ENCODE data around the gene ZIC1. TPM values are rescaled to one million over a fixed set of nuclear protein-coding genes. Genes with fewer than 3 reads are reported as not detected.

The ZIC1 gene
- total RNA-seq, 1 donor from 2014 or later, result not detected

DNA sequence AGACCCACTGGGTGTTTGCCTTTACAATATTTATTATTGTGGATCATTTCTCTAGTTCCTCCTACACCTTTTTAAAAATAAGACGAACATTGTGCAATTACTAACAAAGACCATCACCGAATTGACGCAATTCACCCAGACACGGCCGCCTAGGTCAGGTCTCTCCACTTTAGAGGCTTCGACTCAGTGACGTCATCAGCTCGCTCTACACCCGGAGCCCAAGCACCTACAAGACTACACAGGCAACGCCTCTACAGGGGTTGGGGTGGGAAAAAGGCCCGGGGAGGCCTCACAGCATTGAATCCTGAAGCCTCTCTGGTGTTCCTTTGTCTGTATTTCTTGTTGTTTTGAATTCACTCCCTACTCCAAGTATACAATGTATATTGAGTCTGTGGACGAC, 19.4 kb upstream of the ZIC1 start:
- Mint-ChIP-seq H3K36me3 (ENCODE audit: unreplicated experiment) (no peaks in the 10 kb centered on the region), H3K27me3 (ENCODE audit: unreplicated experiment) (peaks cover 68% of the 10 kb centered on the region), H3K27ac (ENCODE audit: unreplicated experiment) (no peak overlapping the region), H3K9me3 (ENCODE audit: unreplicated experiment) (peaks cover 19% of the 10 kb centered on the region), H3K4me3 (ENCODE audit: unreplicated experiment) (no peak overlapping the region), H3K4me1 (ENCODE audit: low read depth, unreplicated experiment) (peaks cover 11% of the 10 kb centered on the region)
- TF ChIP-seq, protein P1, sequence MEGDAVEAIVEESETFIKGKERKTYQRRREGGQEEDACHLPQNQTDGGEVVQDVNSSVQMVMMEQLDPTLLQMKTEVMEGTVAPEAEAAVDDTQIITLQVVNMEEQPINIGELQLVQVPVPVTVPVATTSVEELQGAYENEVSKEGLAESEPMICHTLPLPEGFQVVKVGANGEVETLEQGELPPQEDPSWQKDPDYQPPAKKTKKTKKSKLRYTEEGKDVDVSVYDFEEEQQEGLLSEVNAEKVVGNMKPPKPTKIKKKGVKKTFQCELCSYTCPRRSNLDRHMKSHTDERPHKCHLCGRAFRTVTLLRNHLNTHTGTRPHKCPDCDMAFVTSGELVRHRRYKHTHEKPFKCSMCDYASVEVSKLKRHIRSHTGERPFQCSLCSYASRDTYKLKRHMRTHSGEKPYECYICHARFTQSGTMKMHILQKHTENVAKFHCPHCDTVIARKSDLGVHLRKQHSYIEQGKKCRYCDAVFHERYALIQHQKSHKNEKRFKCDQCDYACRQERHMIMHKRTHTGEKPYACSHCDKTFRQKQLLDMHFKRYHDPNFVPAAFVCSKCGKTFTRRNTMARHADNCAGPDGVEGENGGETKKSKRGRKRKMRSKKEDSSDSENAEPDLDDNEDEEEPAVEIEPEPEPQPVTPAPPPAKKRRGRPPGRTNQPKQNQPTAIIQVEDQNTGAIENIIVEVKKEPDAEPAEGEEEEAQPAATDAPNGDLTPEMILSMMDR (IDR thresholded peaks at IDR 0.05; ENCODE audit: partially characterized antibody, unreplicated experiment), result no peak
- DNase-seq, result no peak

- H3K4me3 Mint-ChIP-seq (ENCODE audit: unreplicated experiment), result peak overlapping the region; percentile 66
- no peaks in the 10 kb centered on the region for H3K36me3 Mint-ChIP-seq (ENCODE audit: unreplicated experiment)
- TF ChIP-seq, protein P1 (IDR thresholded peaks at IDR 0.05; ENCODE audit: partially characterized antibody, unreplicated experiment), result no peak
- DNase-seq, result no peak
- peaks cover 20% of the 10 kb centered on the region for H3K9me3 Mint-ChIP-seq (ENCODE audit: unreplicated experiment)
- peaks cover 11% of the 10 kb centered on the region for H3K4me1 Mint-ChIP-seq (ENCODE audit: low read depth, unreplicated experiment)
- H3K27me3 Mint-ChIP-seq (ENCODE audit: unreplicated experiment), result peaks cover 66% of the 10 kb centered on the region
- H3K27ac Mint-ChIP-seq (ENCODE audit: unreplicated experiment), result no peak overlapping the region
Measured at GRCh38 chr3:147390589-147391569, 18.3 kb upstream of the ZIC1 start.

DNA sequence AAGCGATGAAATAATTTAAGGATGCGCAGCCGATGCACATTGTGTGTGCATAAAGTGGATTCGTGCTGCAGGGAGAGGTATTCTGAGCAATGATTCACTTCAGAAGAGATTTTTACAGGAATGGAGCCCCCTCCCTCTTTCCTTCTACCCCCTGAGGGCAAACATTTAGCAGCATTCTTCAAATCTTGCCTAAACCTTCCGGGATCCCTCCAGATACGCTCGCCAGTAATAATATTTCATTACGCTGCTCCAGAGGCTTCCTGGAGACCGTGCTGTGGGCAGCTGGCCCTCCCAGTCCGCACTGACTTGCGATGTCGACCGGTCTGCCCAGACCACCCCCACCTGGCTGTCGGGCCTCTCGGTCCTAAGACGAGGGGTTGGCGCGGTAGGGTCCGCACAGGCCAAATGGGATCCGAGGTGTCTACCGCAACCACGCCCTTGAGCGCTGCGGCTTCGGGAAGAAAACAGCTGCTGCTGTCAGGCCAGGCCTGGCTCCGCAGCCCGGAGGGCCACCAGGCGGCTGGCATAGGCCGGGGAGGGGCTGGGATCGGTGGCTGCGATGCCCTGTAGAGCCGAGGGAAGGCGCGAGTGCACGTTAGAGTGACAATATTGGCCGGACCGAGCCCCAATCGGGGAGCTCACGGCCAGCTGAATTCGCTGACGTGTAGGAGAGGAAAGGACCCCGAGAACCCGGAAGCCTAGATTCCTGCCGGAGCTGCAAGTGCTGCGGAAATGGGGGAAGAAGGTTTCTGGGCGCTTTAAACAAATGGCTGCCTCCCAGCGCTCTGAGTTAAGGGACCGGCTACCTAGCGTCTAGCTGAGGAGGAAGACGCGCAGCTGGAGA, 17.2 kb upstream of the ZIC1 start:
- peaks cover 21% of the 10 kb centered on the region for H3K9me3 Mint-ChIP-seq (ENCODE audit: unreplicated experiment)
- H3K27me3 Mint-ChIP-seq (ENCODE audit: unreplicated experiment), result peaks cover 64% of the 10 kb centered on the region
- H3K27ac Mint-ChIP-seq (ENCODE audit: unreplicated experiment), result no peak overlapping the region
- peaks cover 11% of the 10 kb centered on the region for H3K4me1 Mint-ChIP-seq (ENCODE audit: low read depth, unreplicated experiment)
- TF ChIP-seq, protein P1 (IDR thresholded peaks at IDR 0.05; ENCODE audit: partially characterized antibody, unreplicated experiment), result no peak
- peak; percentile 68 for DNase-seq
- H3K36me3 Mint-ChIP-seq (ENCODE audit: unreplicated experiment), result no peaks in the 10 kb centered on the region
- H3K4me3 Mint-ChIP-seq (ENCODE audit: unreplicated experiment), result peak overlapping the region; percentile 83

- TF ChIP-seq, protein P1 (IDR thresholded peaks at IDR 0.05; ENCODE audit: partially characterized antibody, unreplicated experiment), result no peak
- H3K4me3 Mint-ChIP-seq (ENCODE audit: unreplicated experiment), result peak overlapping the region; percentile 83
- H3K27me3 Mint-ChIP-seq (ENCODE audit: unreplicated experiment), result peaks cover 66% of the 10 kb centered on the region
- peaks cover 24% of the 10 kb centered on the region for H3K9me3 Mint-ChIP-seq (ENCODE audit: unreplicated experiment)
- no peaks in the 10 kb centered on the region for H3K36me3 Mint-ChIP-seq (ENCODE audit: unreplicated experiment)
- no peak overlapping the region for H3K27ac Mint-ChIP-seq (ENCODE audit: unreplicated experiment)
- peaks cover 11% of the 10 kb centered on the region for H3K4me1 Mint-ChIP-seq (ENCODE audit: low read depth, unreplicated experiment)
- no peak for DNase-seq
Measured at GRCh38 chr3:147392625-147392946, 16.6 kb upstream of the ZIC1 start.

All from glutamatergic neuron (in vitro differentiated cells).